ENCODE measurements around the gene MYH11.

- TF ChIP-seq CTCF (IDR thresholded peaks at IDR 0.05) (no peak), POLR2A (IDR thresholded peaks at IDR 0.05) (no peak)
Observed at GRCh38 chr16:15795615-15796014, 61.2 kb downstream of the MYH11 start.

Measured in esophagus squamous epithelium (tissue), 4 donors.